Endodermal cell (in vitro differentiated cells): ENCODE results near the gene ZNF750. TPM values are rescaled to one million over a fixed set of nuclear protein-coding genes. Genes with fewer than 3 reads are reported as not detected.
A peak's percentile ranks its signal among the peaks of the same experiment; 100 is the strongest.

Experiments used
- DNase-seq: peaks from one replicate; pipeline ENCODE4 v3.0.0-alpha.2; 2017
- H3K27ac ChIP-seq: 2 replicates; pipeline ENCODE4 v1.5.1; 2013; ENCODE audit warnings: mild to moderate bottlenecking, low read depth, low read length, moderate library complexity
- H3K27me3 ChIP-seq: 2 replicates; pipeline ENCODE4 v1.6.1; 2013; ENCODE audit warnings: mild to moderate bottlenecking, low read length, moderate library complexity; ENCODE audit not compliant: insufficient read depth, control insufficient read depth, poor library complexity, severe bottlenecking
- H3K36me3 ChIP-seq: 2 replicates; pipeline ENCODE4 v1.7.0; 2013; ENCODE audit warnings: mild to moderate bottlenecking, low read length, moderate library complexity; ENCODE audit not compliant: control insufficient read depth, insufficient read depth
- H3K4me1 ChIP-seq: one replicate; pipeline ENCODE4 v1.7.0; 2013; ENCODE audit warnings: low read length; ENCODE audit not compliant: control insufficient read depth, insufficient read depth
- H3K4me3 ChIP-seq: 2 replicates; pipeline ENCODE4 v1.5.1; 2013; ENCODE audit warnings: mild to moderate bottlenecking, low read length, moderate library complexity
- H3K9ac ChIP-seq: 2 replicates; pipeline ENCODE4 v1.6.1; 2013; ENCODE audit warnings: mild to moderate bottlenecking, low read length, moderate library complexity; ENCODE audit not compliant: poor library complexity, severe bottlenecking; ENCODE audit errors: extremely low read depth
- H3K9me3 ChIP-seq: 2 replicates; pipeline ENCODE4 v1.6.1; 2013; ENCODE audit warnings: mild to moderate bottlenecking, low read length, moderate library complexity; ENCODE audit not compliant: control insufficient read depth
- H3K27ac Mint-ChIP-seq: 2 replicates; pipeline ENCODE4 v1.8.0; 2020; ENCODE audit warnings: mixed read lengths
- H3K27me3 Mint-ChIP-seq: 2 replicates; pipeline ENCODE4 v1.8.0; 2021; ENCODE audit warnings: mild to moderate bottlenecking, mixed read lengths; ENCODE audit not compliant: insufficient read depth
- H3K36me3 Mint-ChIP-seq: 2 replicates; pipeline ENCODE4 v1.8.0; 2020; ENCODE audit warnings: low read depth, mixed read lengths
- H3K4me1 Mint-ChIP-seq: 2 replicates; pipeline ENCODE4 v1.8.0; 2020; ENCODE audit warnings: mixed read lengths
- H3K4me3 Mint-ChIP-seq: 2 replicates; pipeline ENCODE4 v1.8.0; 2020; ENCODE audit warnings: mild to moderate bottlenecking, moderate library complexity, mixed read lengths
- H3K9me3 Mint-ChIP-seq: 2 replicates; pipeline ENCODE4 v1.8.0; 2020; ENCODE audit warnings: mild to moderate bottlenecking, mixed read lengths
- WGBS, 2 experiments: methylation state at CpG; one replicate each; pipeline versions ENCODE4 v1.1.5 to v1.1.7; 2013; ENCODE audit warnings: missing lambda C conversion rate in 2 of 2, mixed read lengths in 1 of 2; ENCODE audit not compliant: insufficient coverage in 1 of 2, insufficient read length in 1 of 2; 5-methylcytosine and 5-hydroxymethylcytosine counted together
- total RNA-seq, 2 donors: library from RNA; stranded (reverse); fragmentation: NEBNext Ultra II Directional in 1 of 2; extraction: Animal tissue kit (Norgen Biotek cat#: 25700) in 1 of 2; gene quantifications; 2 replicates in 1 of 2; 3 replicates in 1 of 2; pipeline ENCODE4 v1.2.1, GENCODE V29; 2021
- TF ChIP-seq, protein P1 (sequence below): fragments of 200-600 bp; sonication (generic); conservative IDR thresholded peaks from 2 replicates; pipeline ENCODE4 v1.5.0; 2021; ENCODE audit warnings: antibody characterized with exemption, mild to moderate bottlenecking

The ZNF750 gene
- total RNA-seq, 2 donors from 2014 or later: not detected

GRCh38 chr17:82870541-82870940 lies 30.7 kb upstream of the ZNF750 start:
- Mint-ChIP-seq H3K36me3 (peaks cover 13% of the 10 kb centered on the region), H3K4me3 (no peak overlapping the region), H3K27ac (peak overlapping the region; percentile 65), H3K4me1 (peaks cover 9% of the 10 kb centered on the region), H3K27me3 (no peaks in the 10 kb centered on the region), H3K9me3 (no peaks in the 10 kb centered on the region)
- DNase-seq: no peak
- Histone ChIP-seq H3K9ac (no peak overlapping the region), H3K9me3 (no peaks in the 10 kb centered on the region), H3K4me3 (no peak overlapping the region), H3K4me1 (no peaks in the 10 kb centered on the region), H3K27me3 (no peaks in the 10 kb centered on the region), H3K36me3 (peaks cover 21% of the 10 kb centered on the region), H3K27ac (no peak overlapping the region)
- 94 to 97% methylated on average over 9 to 14 of the region's 14 CpGs for WGBS, 2 experiments
- TF ChIP-seq, protein P1, sequence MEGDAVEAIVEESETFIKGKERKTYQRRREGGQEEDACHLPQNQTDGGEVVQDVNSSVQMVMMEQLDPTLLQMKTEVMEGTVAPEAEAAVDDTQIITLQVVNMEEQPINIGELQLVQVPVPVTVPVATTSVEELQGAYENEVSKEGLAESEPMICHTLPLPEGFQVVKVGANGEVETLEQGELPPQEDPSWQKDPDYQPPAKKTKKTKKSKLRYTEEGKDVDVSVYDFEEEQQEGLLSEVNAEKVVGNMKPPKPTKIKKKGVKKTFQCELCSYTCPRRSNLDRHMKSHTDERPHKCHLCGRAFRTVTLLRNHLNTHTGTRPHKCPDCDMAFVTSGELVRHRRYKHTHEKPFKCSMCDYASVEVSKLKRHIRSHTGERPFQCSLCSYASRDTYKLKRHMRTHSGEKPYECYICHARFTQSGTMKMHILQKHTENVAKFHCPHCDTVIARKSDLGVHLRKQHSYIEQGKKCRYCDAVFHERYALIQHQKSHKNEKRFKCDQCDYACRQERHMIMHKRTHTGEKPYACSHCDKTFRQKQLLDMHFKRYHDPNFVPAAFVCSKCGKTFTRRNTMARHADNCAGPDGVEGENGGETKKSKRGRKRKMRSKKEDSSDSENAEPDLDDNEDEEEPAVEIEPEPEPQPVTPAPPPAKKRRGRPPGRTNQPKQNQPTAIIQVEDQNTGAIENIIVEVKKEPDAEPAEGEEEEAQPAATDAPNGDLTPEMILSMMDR: no peak

GRCh38 chr17:82870091-82870491 lies 30.3 kb upstream of the ZNF750 start:
- Mint-ChIP-seq H3K27ac (peak overlapping the region; percentile 65), H3K36me3 (peaks cover 13% of the 10 kb centered on the region), H3K9me3 (no peaks in the 10 kb centered on the region), H3K4me1 (peaks cover 5% of the 10 kb centered on the region), H3K27me3 (no peaks in the 10 kb centered on the region), H3K4me3 (no peak overlapping the region)
- Histone ChIP-seq H3K4me1 (no peaks in the 10 kb centered on the region), H3K9ac (no peak overlapping the region), H3K27ac (no peak overlapping the region), H3K36me3 (peaks cover 21% of the 10 kb centered on the region), H3K27me3 (no peaks in the 10 kb centered on the region), H3K9me3 (no peaks in the 10 kb centered on the region), H3K4me3 (no peak overlapping the region)
- TF ChIP-seq, protein P1: no peak
- DNase-seq: no peak
- 91 to 96% methylated on average over 28 to 35 of the region's 35 CpGs for WGBS, 2 experiments

GRCh38 chr17:82869536-82869935 lies 29.7 kb upstream of the ZNF750 start:
- Histone ChIP-seq H3K4me1 (no peaks in the 10 kb centered on the region), H3K9me3 (no peaks in the 10 kb centered on the region), H3K4me3 (no peak overlapping the region), H3K9ac (no peak overlapping the region), H3K27me3 (no peaks in the 10 kb centered on the region), H3K36me3 (peaks cover 21% of the 10 kb centered on the region), H3K27ac (no peak overlapping the region)
- no peaks in the 10 kb centered on the region for H3K4me1 Mint-ChIP-seq
- WGBS, 2 experiments: 89 to 93% methylated on average over 9 to 10 of the region's 11 CpGs
- TF ChIP-seq, protein P1: no peak
- peak overlapping the region; percentile 65 for H3K27ac Mint-ChIP-seq
- H3K9me3 Mint-ChIP-seq: no peaks in the 10 kb centered on the region
- peaks cover 13% of the 10 kb centered on the region for H3K36me3 Mint-ChIP-seq
- H3K4me3 Mint-ChIP-seq: no peak overlapping the region
- no peaks in the 10 kb centered on the region for H3K27me3 Mint-ChIP-seq
- no peak for DNase-seq
